HL-60 (cell line): ENCODE measurements around the gene MRPL32.

ENCODE experiments used
- DNase-seq, 2 experiments: peaks; one replicate each; pipeline ENCODE4 v3.0.0-alpha.2; 2010 to 2020; ENCODE audit warnings: low read depth in 1 of 2, low spot score in 1 of 2
- H3K27ac ChIP-seq: fragments of 250-450 bp; sonication (Bioruptor Pico); replicated peaks from 2 replicates; pipeline ENCODE4 v1.5.1; 2020; ENCODE audit warnings: mild to moderate bottlenecking, moderate library complexity
- H3K27me3 ChIP-seq: fragments of 250-450 bp; sonication (Bioruptor Pico); 2 replicates; pipeline ENCODE4 v1.5.1; 2021; ENCODE audit warnings: mild to moderate bottlenecking, moderate library complexity; ENCODE audit not compliant: insufficient read depth, poor library complexity, severe bottlenecking
- H3K4me3 ChIP-seq: replicated peaks from 2 replicates; pipeline ENCODE4 v1.5.1; 2011; ENCODE audit warnings: mild to moderate bottlenecking, control low read depth, low read length; ENCODE audit not compliant: insufficient read depth
- GABPA ChIP-seq: IDR thresholded peaks from 2 replicates; pipeline ENCODE4 v1.6.1; 2012; ENCODE audit warnings: low read depth
- POLR2AphosphoS5 ChIP-seq: IDR thresholded peaks from 2 replicates; pipeline ENCODE4 v1.6.1; 2012; ENCODE audit warnings: low read depth
- SPI1 ChIP-seq: IDR thresholded peaks from 2 replicates; pipeline ENCODE4 v1.6.1; 2012; ENCODE audit warnings: low read depth, mild to moderate bottlenecking, borderline replicate concordance
- TF ChIP-seq, protein P1 (sequence below): IDR thresholded peaks from one replicate; pipeline ENCODE4 v1.5.1; 2011; ENCODE audit warnings: low read length, control low read depth, inconsistent platforms; ENCODE audit not compliant: insufficient read depth
- TF ChIP-seq, protein P2 (sequence below): IDR thresholded peaks from 2 replicates; pipeline ENCODE4 v1.6.1; 2012; ENCODE audit warnings: low read depth; ENCODE audit not compliant: insufficient replicate concordance

Gene MRPL32

DNA sequence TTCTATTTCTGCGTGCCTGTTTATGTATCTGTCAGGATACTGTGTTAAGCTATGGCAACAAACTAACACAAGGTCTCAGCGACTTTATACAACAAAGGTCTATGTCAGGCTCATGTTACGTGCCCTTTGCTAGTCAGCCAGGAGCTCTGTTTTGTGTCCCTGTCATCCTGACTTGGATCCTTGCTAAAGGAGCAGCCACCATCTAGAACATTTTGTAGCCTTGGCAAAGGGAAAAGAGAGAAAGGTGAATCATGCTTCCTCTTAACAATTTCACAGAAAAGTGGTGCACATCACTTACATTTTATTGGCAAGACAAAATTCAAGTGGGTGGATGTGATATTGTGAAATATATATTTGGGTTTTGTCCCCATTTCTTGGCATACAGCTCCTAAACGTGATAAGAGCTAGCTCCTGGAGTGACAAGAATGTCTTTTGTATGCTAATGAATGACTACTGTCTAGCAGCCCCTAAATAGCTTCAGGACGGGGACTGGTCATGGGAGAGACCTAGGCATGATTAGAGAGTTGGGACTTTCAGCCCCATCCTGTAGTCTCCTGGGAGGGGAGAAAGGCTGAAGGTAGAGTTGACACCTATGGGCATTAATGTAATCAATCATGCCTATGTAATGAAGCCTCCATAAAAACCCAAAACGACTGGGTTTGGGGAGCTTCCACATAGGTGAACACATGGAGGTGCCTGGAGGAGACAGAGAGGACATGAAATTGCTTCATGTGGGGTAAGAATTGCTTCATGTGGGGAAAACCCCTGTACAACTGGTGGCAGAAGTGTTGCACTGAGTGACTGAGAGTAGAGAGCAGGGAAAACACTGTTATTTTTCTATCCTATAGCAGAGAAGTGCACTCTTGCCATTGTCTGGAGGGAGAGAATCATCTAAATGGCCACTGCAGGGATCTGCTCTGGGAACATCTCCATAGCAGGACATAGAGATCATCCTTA is 33.0 kb downstream of the MRPL32 start:
- Histone ChIP-seq H3K27me3 (peaks cover 4% of the 10 kb centered on the region), H3K4me3 (no peak overlapping the region), H3K27ac (no peak overlapping the region)
- DNase-seq: no peak
- TF ChIP-seq, protein P1, sequence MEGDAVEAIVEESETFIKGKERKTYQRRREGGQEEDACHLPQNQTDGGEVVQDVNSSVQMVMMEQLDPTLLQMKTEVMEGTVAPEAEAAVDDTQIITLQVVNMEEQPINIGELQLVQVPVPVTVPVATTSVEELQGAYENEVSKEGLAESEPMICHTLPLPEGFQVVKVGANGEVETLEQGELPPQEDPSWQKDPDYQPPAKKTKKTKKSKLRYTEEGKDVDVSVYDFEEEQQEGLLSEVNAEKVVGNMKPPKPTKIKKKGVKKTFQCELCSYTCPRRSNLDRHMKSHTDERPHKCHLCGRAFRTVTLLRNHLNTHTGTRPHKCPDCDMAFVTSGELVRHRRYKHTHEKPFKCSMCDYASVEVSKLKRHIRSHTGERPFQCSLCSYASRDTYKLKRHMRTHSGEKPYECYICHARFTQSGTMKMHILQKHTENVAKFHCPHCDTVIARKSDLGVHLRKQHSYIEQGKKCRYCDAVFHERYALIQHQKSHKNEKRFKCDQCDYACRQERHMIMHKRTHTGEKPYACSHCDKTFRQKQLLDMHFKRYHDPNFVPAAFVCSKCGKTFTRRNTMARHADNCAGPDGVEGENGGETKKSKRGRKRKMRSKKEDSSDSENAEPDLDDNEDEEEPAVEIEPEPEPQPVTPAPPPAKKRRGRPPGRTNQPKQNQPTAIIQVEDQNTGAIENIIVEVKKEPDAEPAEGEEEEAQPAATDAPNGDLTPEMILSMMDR: no peak
- TF ChIP-seq, protein P2, sequence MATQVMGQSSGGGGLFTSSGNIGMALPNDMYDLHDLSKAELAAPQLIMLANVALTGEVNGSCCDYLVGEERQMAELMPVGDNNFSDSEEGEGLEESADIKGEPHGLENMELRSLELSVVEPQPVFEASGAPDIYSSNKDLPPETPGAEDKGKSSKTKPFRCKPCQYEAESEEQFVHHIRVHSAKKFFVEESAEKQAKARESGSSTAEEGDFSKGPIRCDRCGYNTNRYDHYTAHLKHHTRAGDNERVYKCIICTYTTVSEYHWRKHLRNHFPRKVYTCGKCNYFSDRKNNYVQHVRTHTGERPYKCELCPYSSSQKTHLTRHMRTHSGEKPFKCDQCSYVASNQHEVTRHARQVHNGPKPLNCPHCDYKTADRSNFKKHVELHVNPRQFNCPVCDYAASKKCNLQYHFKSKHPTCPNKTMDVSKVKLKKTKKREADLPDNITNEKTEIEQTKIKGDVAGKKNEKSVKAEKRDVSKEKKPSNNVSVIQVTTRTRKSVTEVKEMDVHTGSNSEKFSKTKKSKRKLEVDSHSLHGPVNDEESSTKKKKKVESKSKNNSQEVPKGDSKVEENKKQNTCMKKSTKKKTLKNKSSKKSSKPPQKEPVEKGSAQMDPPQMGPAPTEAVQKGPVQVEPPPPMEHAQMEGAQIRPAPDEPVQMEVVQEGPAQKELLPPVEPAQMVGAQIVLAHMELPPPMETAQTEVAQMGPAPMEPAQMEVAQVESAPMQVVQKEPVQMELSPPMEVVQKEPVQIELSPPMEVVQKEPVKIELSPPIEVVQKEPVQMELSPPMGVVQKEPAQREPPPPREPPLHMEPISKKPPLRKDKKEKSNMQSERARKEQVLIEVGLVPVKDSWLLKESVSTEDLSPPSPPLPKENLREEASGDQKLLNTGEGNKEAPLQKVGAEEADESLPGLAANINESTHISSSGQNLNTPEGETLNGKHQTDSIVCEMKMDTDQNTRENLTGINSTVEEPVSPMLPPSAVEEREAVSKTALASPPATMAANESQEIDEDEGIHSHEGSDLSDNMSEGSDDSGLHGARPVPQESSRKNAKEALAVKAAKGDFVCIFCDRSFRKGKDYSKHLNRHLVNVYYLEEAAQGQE: no peak
- no peak for TF ChIP-seq GABPA
- TF ChIP-seq POLR2AphosphoS5: no peak

DNA sequence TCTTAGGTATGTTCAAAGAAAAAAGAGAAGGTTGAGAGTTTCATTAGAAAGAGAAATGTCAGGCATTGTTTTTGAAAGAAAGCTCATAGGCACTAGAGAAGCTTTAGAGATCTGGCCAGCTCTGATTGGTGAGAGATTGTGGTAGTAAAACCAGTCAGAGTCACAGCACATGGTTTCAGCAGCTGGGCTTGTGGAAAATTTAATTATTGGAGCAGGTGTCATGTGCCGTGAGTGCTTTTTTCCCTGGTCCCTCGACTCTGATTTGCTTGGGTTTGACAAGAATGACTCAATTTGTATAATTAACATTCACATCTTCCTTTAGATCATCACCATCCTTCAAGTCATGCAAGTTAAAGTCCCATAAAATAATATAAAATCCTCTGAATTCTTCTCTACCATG is 35.2 kb downstream of the MRPL32 start:
- Histone ChIP-seq H3K27me3 (peaks cover 4% of the 10 kb centered on the region), H3K27ac (no peak overlapping the region), H3K4me3 (no peak overlapping the region)
- DNase-seq: no peak
- TF ChIP-seq POLR2AphosphoS5: no peak
- TF ChIP-seq SPI1: no peak
- TF ChIP-seq, protein P1: no peak
- no peak for TF ChIP-seq GABPA
- TF ChIP-seq, protein P2: no peak

DNA sequence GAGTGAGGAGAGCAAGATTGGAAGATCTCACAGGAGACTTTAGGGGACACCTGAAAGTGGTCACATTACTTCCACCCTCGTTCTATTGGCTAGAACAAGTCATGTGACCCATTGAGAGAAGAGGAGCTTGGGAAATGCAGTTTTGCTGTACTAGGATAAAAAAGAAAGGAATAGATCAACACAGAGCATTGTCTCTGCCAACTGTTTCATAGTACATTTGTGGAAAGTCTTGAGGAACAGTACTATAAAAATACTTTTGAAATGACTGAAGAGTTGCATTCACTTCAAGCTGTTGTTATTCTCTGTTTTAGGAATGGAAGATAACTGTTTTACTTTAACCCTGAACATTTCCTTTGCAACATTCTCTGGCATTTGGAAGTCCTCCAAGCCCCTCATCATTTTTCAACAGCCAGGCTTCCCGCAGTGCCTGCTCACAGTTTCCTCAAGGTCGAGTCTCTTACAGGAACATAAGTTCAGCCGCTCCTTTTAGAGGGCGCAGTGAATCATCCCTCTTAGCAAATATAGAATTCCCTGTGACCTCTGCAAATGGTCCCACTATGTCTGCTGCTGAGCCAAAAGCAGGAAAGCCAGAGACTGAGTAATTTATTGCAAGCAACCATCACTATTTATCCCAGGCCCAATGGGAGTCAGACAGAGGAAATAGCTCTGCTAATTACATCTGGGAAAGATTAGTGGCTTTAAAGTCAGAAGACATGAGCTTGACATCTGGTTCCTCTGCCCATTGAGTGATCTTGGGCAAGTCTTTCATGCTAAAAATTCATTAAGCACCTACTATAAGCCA is 40.7 kb downstream of the MRPL32 start:
- TF ChIP-seq, protein P1: no peak
- TF ChIP-seq, protein P2: no peak
- TF ChIP-seq POLR2AphosphoS5 (no peak), GABPA (no peak), SPI1 (no peak)
- Histone ChIP-seq H3K4me3 (no peak overlapping the region), H3K27ac (no peak overlapping the region), H3K27me3 (no peaks in the 10 kb centered on the region)
- no peak for DNase-seq
